CMK (cell line): ENCODE measurements around the gene CDC42BPB.
"Not testable (repeated sequence)": the region's sequence is repeated elsewhere in the genome, so short reads cannot be mapped to it uniquely, and the experiment has no call there.

Experiments
- DNase-seq: peaks from one replicate; pipeline ENCODE4 v3.0.0-alpha.2; 2010; ENCODE audit warnings: low read depth

CDC42BPB gene

GRCh38 chr14:102928412-102929240, 128.7 kb downstream of the CDC42BPB start:
- DNase-seq: no peak

GRCh38 chr14:102927878-102928411, 129.4 kb downstream of the CDC42BPB start:
- DNase-seq: no peak

- no peak for DNase-seq
Measured at GRCh38 chr14:102927346-102927877, 129.9 kb downstream of the CDC42BPB start.

GRCh38 chr14:102926840-102927239, 130.5 kb downstream of the CDC42BPB start:
- not testable (repeated sequence) for DNase-seq

- no peak for DNase-seq
Measured at GRCh38 chr14:102926104-102926503, 131.2 kb downstream of the CDC42BPB start.

GRCh38 chr14:102925646-102926045, 131.7 kb downstream of the CDC42BPB start:
- no peak for DNase-seq

GRCh38 chr14:102924632-102925588, 132.4 kb downstream of the CDC42BPB start:
- no peak for DNase-seq

- no peak for DNase-seq
Measured at GRCh38 chr14:102923925-102924486, 133.3 kb downstream of the CDC42BPB start.

GRCh38 chr14:102923201-102923924, 134.0 kb downstream of the CDC42BPB start:
- no peak for DNase-seq

- no peak for DNase-seq
Measured at GRCh38 chr14:102922490-102923200, 134.7 kb downstream of the CDC42BPB start, which contains the start of gene AMN. AMN (plus strand) TSS chr14:102922663; CDS start chr14:102922689, 26 bp downstream.

GRCh38 chr14:102920998-102921304, 136.4 kb downstream of the CDC42BPB start:
- no peak for DNase-seq

GRCh38 chr14:102920273-102920997, 136.9 kb downstream of the CDC42BPB start:
- no peak for DNase-seq

GRCh38 chr14:102918438-102918837, 138.9 kb downstream of the CDC42BPB start:
- DNase-seq: no peak

- no peak for DNase-seq
Measured at GRCh38 chr14:102917469-102918211, 139.7 kb downstream of the CDC42BPB start.

- DNase-seq: no peak
Measured at GRCh38 chr14:102917056-102917385, 140.3 kb downstream of the CDC42BPB start.

- no peak for DNase-seq
Measured at GRCh38 chr14:102916347-102917055, 140.8 kb downstream of the CDC42BPB start.

- no peak for DNase-seq
Measured at GRCh38 chr14:102915292-102916110, 141.8 kb downstream of the CDC42BPB start.
